Stimulated activated CD4-positive, alpha-beta T cell treated with anti-CD3 and anti-CD28 coated beads, Interleukin-12 subunit alpha, Interleukin-12 subunit beta, amount 100 ng/mL, for 48 hours (primary cell): ENCODE data around the gene RALGAPB.

ENCODE experiments used
- DNase-seq, 3 donors: peaks; one replicate each; pipeline ENCODE4 v3.0.0-alpha.2; 2020; ENCODE audit warnings: low read depth in 2 of 3, low spot score in 1 of 3

RALGAPB gene

GRCh38 chr20:38545771-38546170, 73.1 kb downstream of the RALGAPB start:
- no peak for DNase-seq

- no peak for DNase-seq
Measured at GRCh38 chr20:38547288-38548085, 74.8 kb downstream of the RALGAPB start.

- DNase-seq: no peak
Measured at GRCh38 chr20:38548356-38549083, 75.9 kb downstream of the RALGAPB start.

GRCh38 chr20:38550274-38550673, 77.6 kb downstream of the RALGAPB start:
- no peak for DNase-seq

- no peak for DNase-seq
Measured at GRCh38 chr20:38551056-38551626, 78.5 kb downstream of the RALGAPB start.

GRCh38 chr20:38554986-38555385, 82.3 kb downstream of the RALGAPB start:
- no peak for DNase-seq

- no peak for DNase-seq
Measured at GRCh38 chr20:38555395-38555794, 82.8 kb downstream of the RALGAPB start.

- DNase-seq: no peak
Measured at GRCh38 chr20:38557174-38557573, 84.5 kb downstream of the RALGAPB start.

GRCh38 chr20:38558596-38559360, 86.1 kb downstream of the RALGAPB start:
- no peak for DNase-seq

GRCh38 chr20:38559764-38560163, 87.1 kb downstream of the RALGAPB start:
- DNase-seq: no peak

- DNase-seq: no peak
Measured at GRCh38 chr20:38563802-38564431, 91.3 kb downstream of the RALGAPB start.

GRCh38 chr20:38564680-38565079, 92.0 kb downstream of the RALGAPB start:
- no peak for DNase-seq

- no peak for DNase-seq
Measured at GRCh38 chr20:38566036-38566598, 93.5 kb downstream of the RALGAPB start.

GRCh38 chr20:38569747-38570525, 97.3 kb downstream of the RALGAPB start:
- no peak for DNase-seq

GRCh38 chr20:38573413-38573812, 100.8 kb downstream of the RALGAPB start:
- DNase-seq: no peak

- no peak for DNase-seq
Measured at GRCh38 chr20:38579219-38579910, 106.7 kb downstream of the RALGAPB start.

- no peak for DNase-seq
Measured at GRCh38 chr20:38579921-38580320, 107.3 kb downstream of the RALGAPB start.

GRCh38 chr20:38581013-38581412, 108.4 kb downstream of the RALGAPB start, which contains the start of gene ADIG:
ADIG (plus strand) TSS chr20:38581197; CDS start chr20:38581251, 54 bp downstream.
- no peak for DNase-seq

- DNase-seq: no peak
Measured at GRCh38 chr20:38581830-38582358, 109.3 kb downstream of the RALGAPB start.
